Stimulated activated CD8-positive, alpha-beta memory T cell treated with anti-CD3 and anti-CD28 coated beads, Interleukin-15, amount 100 ng/mL, for 48 hours (primary cell): ENCODE data around the gene STK32B.
"Not testable (repeated sequence)": the region's sequence is repeated elsewhere in the genome, so short reads cannot be mapped to it uniquely, and the experiment has no call there.

Experiments
- DNase-seq, 2 donors: peaks; one replicate each; pipeline ENCODE4 v3.0.0-alpha.2; 2020; ENCODE audit warnings: low read depth in 2 of 2

The STK32B gene

DNA sequence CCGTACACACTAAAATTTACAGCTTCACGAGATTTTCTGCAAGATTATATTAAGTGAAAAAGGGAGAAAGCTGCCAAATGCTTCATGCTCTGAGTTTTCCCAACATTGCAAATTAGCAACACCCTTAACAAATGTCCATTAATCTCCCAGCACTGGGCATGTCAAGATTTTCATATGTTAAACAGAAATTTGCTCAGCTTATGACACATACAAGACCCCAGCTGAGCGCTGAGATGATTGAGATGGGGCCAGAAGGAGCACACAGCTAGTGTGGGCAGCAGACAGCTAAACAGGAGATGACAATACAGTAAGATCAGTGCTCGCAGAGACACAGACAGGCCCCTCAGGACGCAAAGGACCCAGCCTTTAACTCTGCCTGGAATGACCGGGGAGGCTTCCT is 208.8 kb downstream of the STK32B start:
- DNase-seq = no peak

DNA sequence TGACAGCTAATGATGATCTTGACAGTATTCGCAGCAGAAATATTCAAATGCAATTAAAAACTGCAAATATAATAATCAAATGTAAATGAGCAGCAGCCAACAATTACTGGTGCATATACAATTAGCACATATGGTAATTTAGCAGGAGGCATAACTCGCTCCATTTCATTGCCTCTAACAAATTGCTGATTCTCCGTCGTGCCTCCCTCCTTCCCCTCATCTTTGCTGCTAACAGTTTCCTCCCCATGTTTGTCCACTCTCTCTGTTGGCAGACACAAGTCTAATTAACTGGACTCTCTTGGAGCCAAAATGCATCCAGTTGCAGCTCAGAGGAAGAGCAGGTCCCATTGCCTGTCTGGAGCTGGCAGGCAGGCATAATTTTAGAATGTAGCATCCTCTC is 210.6 kb downstream of the STK32B start:
- no peak for DNase-seq

DNA sequence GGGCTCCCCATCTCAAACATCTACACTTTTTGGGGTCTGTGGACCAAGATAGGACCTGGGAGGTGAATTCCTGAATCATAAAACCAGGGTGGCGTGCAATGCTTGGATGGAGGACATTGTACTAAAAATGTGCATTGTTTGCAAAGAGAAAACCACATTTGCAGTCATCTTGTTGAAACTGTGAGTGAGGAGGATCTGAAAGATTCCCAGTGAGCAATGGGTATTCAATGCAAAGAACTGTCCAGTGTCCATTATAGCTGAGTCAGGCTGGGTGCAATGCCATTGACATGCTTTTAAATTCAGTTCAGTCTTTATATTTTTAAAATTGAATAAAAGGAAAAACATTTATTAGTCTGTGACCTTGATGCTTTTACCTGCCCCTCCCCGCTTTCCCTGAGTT is 215.7 kb downstream of the STK32B start:
- DNase-seq = no peak

DNA sequence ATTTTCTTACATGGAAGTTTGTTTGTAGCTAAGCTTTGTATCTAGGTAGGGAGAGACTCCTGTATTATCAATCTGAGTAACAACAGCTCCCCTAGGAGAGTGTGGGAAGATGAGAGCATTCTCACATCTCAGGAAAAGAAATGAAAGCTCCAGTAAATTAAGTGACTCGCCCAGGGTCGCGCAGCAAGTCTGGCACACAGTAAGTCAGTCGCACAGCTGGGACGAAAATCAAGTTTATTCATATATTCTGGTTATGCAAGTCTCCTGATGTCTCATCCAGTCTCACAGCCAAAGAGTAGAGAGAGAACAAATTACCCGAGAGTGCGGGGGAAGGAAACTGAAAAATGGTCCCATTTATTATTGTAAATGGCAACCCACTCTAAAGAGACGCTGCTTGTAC is 216.1 kb downstream of the STK32B start:
- no peak for DNase-seq

DNA sequence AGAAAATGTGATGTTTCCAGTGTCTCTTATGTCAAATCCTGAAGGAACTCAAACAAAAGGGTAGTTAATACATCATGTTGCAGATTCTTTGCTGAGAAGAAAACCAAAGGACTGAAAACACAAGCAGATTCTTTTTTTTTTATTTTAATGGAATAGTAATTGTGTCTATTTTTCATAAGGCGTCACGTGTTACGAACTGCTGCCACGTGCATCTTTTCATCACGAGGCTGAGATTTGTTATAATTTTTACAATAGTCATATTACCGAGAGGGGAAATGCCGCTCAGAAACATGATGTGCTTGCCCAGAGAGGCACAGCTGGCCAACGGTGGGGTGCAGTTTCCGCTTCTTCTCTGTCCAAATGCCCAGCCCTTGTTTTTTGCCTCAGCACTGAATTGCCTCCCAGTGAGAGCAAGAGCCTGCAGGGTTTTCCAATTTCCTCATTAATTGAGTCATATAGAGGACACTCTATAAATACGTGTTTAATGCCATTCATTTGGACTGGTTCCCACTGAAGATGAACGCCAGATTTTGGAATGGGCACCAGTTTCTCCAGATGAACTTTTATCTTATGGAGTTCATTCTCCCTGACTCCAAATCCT is 225.3 kb downstream of the STK32B start:
- no peak for DNase-seq

DNA sequence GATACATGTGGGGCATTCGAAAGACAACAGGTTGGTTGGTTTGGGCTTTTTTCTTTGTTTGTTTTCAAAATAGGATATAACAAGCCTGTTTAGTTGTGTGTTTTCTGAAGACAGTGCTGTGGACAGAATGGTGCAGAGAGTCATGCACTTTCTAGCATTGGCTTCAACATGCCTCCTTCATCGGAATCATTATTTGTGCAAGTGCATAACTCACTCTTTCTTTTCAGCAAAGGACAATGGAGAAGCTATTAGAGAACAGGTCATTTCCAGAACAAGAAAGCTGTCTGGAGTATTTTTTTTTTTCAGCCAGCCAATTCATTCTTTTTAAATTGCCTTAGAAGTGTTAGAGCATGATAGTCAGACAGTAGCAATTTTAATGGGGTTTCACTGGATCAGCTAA is 225.8 kb downstream of the STK32B start:
- no peak for DNase-seq

DNA sequence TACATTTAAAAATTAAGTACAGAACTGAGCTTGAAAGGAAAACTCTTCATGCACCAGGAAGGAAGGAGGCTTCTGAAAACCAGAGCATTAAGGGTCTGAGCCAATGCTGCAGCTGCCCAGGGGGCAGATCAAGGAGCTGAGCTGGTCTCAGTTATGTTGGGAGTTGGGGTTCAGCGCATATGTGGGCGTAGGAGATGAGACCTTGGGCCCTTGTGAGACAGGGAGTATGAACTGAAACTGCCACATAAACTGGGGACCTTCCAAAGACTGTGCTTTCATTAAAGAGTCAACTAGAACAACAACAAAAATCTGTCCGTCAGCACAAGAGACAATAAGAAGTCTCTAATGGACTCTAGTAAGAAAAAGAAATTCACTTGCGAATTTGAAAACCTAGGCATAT is 226.9 kb downstream of the STK32B start:
- DNase-seq = no peak

DNA sequence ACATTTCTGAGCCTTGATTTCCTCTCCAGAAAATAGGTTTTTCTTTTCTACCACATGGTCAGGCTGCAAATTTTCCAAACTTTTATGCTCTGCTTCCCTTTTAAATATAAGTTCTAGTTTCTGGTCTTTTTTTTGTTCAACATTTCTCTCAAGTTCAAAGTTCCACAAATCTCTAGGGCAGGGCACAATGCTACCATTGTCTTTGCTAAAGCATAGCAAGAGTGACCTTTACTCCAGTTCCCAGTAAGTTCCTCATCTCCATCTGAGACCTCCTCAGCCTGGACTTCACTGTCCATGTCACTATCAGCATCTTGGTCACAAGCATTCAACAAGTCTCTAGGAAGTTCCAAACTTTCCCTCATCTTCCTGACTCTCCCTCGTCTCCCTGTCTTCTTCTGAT is 228.8 kb downstream of the STK32B start:
- DNase-seq = not testable (repeated sequence)

DNA sequence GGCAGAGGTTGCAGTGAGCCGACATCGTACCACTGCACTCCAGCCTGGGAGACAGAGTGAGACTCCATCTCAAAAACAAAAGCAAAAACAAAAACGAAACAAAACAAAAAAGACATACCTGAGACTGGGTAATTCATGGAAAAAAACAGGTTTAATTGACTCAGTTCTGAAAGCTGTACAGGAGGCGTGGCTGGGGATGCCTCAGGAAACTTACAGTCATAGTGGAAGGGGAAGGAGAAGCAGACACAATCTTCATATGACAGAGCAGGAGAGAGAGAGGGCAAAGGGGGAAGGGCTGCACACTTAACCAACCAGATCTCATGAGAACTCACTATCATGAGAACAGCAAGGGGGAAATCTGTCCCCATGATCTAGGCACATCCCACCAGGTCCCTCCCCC is 229.5 kb downstream of the STK32B start:
- no peak for DNase-seq

DNA sequence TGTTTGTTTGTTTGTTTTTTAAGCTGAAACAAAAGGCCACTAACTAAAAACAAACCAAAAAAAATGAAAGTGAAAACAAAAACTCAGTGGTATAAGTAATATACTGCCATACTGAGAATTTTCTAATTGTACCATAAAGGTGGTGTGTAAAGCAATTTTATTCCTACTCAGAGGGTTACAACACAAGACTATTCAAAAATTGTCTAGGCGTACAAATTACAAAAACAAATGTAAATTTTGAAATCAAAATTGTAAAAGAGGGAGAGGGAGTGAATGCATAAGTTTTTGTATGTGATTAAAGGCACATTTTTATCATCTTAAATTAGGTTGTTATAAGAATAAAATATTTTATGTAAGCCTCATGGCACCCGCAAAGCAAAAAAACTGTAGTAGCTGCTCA is 232.6 kb downstream of the STK32B start:
- DNase-seq = no peak

DNA sequence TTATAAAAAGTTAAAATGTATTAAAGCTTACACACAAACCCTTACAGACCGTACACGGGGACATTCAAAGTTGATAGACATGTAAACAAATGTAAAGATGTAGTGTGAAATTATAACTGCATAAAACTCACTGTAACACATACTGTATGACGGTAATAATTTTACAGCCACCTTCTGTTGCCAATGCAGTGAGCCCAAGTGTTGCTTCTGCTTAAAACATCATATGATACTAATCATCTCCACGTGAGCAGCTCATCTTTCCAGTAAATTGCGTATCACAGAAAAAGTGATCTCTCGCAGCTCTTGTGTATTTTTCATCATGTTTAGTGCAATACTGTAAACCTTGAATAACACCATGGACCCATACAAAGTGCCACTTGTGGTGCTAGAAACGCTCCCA is 233.2 kb downstream of the STK32B start:
- DNase-seq = no peak

DNA sequence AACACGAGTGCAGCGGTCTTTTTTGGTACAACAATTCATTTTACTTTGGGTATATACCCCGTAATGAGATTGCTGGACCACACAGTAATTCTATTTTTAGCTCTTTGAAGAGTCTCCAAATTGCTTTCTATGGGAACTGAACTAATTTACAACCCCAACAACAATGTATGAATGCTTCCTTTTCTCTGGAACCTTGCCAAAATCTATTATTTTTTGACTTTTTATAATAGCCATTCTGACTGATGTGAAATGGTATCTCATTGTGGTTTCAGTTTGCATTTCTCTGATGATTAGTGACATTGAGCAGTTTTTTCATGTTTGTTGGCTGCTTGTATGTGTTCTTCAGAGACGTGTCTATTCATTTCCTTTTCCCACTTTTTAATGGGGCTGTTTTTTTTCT is 240.8 kb downstream of the STK32B start:
- no peak for DNase-seq

DNA sequence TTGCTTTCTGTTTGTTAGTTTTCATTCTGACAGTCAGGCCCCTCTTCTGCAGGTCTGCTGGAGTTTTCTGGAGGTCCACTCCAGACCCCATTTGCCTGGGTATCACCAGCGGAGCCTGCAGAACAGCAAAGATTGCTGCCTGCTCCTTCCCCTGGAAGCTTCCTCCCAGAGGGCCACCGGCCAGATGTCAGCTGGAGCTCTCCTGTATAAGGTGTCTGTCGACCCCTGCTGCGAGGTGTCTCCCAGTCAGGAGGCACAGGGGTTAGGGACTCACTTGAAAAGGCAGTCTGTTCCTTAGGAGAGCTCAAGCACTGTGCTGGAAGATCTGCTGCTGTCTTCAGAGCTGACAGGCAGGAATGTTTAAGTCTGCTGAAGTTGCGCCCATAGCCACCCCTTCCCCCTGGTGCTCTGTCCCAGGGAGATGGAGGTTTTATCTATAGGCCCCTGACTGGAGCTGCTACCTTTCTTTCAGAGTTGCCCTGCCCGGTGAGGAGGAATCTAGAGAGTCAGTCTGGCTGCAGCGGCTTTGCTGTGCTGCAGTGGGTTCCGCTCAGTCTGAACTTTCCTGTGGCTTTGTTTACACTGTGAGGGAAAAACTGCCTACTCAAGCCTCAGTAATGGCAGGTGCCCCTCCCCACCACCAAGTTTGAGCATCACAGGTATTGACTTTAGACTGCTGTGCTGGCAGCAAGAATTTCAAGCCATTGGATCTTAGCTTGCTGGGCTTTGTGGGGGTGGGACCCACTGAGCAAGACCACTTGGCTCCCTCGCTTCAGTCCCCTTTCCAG is 246.9 kb downstream of the STK32B start:
- DNase-seq = not testable (repeated sequence)

DNA sequence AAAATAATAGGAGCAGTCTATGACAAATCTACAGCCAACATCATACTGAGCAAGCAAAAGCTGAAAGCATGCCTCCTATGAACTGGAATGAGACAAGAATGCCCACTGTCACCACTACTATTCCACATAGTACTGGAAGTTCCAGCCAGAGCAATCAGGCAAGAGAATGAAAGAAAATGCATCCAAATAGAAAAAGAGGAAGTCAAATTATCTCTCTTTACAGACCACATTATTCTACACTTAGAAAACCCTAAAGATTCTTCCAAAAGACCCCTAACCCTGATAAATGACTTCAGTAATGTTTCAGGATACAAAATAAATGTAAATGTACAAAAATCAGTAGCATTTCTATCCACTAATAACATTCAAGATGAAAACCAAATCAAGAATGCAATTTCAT is 249.0 kb downstream of the STK32B start:
- no peak for DNase-seq

DNA sequence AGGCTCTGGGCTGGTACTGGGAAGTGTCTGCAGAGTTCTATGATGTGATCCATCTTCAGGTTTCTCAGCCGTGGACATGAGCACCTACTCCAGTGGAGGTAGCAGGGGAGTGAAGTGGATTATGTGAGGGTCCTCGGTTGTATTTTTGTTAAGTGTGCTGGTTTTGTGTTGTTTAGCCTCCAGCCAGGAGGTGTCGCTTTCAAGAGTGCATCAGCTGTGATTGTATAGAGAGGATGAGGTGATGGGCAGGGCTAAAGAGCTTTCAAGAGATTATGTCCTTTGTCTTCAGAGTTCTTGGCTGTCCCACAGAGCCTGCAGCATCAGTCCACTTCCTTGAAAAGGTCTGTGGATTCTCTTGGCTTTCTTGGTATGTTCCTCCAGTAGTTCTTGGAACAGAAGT is 256.6 kb downstream of the STK32B start:
- no peak for DNase-seq

DNA sequence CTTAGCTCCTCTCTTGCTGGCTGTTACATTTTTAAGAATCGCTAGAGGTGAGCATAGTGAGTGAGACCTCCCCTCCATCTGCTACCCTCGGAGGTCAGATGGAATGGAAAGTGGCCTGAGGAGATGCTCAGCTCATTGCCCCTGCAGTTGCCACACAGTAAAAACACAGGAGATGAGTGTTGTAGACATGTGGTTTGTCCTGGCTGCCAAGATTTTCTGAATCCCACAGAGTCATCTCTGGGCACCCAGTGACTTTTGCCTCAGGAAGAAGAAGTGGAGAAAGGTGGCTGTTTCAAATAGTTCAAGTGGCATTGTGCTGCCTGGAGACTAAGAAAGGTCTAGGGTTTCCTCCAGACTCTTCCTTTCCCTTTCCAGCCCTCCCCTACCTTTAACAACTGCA is 271.0 kb downstream of the STK32B start:
- no peak for DNase-seq

DNA sequence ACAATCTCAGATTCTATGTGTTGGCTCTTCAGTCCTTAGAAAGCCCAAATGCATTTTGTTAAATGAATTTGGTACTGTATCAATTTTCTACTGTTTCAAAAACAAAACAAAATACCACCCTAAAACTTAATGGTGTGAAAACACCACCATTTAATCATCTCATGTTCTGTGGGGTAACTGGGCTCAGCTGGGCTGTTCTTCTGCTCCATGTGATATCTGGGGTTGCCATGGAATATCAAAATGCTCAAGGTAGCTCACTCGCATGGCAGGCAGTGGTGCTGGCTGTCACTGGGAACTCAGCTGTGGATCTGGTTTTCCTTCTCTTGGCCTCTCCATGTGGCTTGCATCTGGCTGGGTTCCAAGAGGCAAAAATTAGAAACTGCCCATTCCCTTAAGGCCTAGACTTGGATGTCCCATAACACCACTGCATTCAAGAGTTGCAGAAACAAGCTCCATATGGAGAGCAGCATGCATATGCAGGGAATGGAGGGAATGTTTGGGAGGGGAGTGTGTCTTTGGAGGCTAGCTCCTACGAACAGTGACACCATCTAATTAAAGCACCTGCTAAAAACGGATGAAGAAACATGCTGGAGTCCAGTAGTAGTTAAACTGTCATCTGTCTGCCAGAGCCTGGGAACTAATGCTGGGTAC is 279.2 kb downstream of the STK32B start:
- DNase-seq = no peak

DNA sequence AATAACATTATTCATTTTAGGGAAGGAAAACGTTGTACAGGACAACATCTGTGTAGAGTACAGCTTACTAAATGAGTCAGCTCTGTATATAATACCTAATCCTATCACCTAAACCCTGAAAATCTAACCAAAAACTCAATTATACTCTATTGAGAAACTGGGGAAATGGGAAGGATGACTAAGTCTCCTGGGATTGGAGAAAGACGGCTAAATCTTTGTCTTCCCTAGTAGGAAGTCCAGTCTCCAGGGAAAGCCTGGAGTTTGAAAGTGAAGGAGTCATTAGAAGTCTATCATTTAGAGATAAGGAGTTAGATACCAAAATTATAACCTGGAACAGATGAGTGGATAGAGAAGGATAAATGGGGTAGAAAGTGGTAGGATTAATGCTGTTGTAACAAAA is 286.5 kb downstream of the STK32B start:
- DNase-seq = no peak

DNA sequence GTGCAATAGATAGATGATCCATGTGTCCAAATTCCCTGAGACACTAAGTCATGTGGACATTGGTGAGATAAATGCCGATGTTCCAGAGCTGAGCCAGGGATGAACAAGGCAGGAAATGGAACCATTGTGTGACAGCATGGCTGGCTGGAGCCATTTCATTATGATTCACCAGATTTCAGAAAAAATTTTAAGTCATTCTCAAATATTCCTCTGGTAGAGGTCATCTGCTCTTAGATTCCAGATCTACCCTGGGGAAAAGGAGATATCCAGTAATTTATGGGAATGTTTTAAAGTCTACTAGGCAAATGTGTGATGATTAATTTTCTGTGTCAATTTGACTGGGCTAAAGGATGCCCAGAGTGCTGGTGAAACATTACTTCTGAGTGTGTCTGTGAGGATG is 287.3 kb downstream of the STK32B start:
- no peak for DNase-seq

DNA sequence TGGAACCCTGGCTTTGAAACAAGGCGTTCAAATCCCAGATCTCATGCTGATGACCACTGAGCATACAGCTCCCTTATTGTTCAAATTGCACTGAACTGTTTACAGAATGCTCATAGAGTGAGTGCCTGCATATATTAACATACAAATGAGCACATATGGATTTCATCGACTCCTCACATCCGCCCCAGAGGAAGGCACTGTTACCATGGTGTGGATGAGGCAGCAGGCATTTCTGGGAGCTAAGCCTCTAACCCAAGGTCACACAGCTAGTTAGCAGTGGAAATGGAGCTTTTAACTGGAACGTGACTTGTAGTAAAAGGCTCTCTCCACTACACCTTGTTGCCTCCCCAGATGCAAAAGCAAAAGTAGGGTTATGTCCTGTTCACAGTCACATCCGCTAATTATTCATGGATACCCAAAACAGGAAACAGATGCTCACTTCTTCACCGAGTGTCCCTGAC is 289.7 kb downstream of the STK32B start:
- no peak for DNase-seq

DNA sequence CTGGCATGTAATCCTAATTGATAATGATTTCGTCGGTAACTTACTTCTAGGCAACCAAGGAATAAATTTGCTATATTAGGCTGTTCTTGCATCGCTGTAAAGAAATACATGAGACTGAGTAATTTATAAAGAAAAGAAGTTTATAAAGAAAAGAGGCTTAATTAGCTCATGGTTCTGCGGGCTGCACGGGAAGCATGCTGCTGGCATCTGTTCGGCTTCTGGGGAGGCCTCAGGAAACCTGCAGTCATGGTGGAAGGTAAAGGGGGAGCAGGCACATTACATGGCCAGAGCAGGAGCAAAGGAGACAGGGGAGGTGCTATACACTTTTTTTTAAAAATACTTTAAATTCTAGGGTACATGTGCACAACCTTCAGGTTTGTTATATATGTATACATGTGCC is 290.2 kb downstream of the STK32B start:
- DNase-seq = no peak

DNA sequence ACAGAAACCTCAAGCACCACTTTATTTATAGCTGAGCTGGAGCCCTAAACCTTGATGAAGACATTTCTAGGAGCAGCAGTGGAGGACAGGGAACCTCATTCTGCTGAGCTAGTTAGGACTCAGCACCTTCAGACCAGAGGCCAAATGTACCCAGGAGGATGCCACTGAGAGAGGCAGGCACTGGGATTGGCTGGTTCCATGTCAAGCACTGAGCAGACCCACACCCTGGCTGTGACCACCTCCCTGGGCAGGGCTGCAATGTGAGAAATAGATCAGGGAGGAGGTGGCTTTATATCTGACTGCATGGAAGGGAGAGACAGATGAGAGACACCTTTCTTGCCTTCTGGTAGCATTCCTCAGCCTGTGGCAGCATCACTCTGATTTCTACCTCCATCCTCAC is 304.6 kb downstream of the STK32B start:
- DNase-seq = no peak

DNA sequence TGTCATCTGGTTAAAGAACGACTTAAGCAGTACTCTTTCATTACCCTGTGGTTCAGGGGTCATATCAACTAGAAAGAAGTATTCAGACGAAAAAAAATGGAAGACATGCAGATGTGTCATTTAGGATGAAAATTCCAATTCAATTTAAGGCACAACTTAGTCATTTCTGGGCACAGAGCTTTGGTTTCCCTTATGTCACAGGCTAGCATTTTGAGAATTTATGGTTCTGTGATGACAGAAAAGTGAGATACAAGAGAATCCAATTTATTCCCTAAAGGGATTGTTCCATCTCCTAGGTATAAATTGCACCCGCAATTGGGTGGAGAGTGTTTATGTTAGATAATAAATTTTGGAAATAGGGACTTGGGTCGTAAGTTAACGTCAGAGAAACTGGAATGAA is 306.6 kb downstream of the STK32B start:
- DNase-seq = no peak
